ENCODE results near the gene CHRDL2.

CHRDL2 gene

GRCh38 chr11:74693531-74693930 is 37.7 kb downstream of the CHRDL2 start:
- H3K27me3 ChIP-seq (ENCODE audit: insufficient read depth, low read length): no peaks in the 10 kb centered on the region
- H3K36me3 ChIP-seq (ENCODE audit: control insufficient read depth in 1 of 2, insufficient read depth in 2 of 2, low read length in 2 of 2): no peaks in the 10 kb centered on the region
- no CpG with 5 or more reads among the region's 5 CpGs for WGBS (ENCODE audit: extremely low coverage, insufficient coverage, insufficient read length)
- no peak overlapping the region for H3K23ac ChIP-seq (ENCODE audit: low read length)
- H3K4ac ChIP-seq (ENCODE audit: low read depth, low read length): no peak overlapping the region
- no peak overlapping the region for H2BK12ac ChIP-seq (ENCODE audit: low read length)
- no peaks in the 10 kb centered on the region for H3K9me3 ChIP-seq (ENCODE audit: insufficient read depth, low read depth, low read length)
- no peak overlapping the region for H4K8ac ChIP-seq (ENCODE audit: low read depth, low read length)
- H3K79me1 ChIP-seq (ENCODE audit: low read length): no peaks in the 10 kb centered on the region
- no peak overlapping the region for H3K9ac ChIP-seq (ENCODE audit: low read length)
- no peak overlapping the region for H3K27ac ChIP-seq (ENCODE audit: low read depth, low read length)
- no peak overlapping the region for H3K14ac ChIP-seq (ENCODE audit: low read length)
- H2BK5ac ChIP-seq (ENCODE audit: low read depth, low read length, poor library complexity): no peak overlapping the region
- no peak for DNase-seq
- no peak overlapping the region for H4K91ac ChIP-seq (ENCODE audit: low read depth, low read length)
- H3K4me3 ChIP-seq (ENCODE audit: low read depth, low read length): no peak overlapping the region
- no peak overlapping the region for H3K4me2 ChIP-seq (ENCODE audit: low read length)
- H3K18ac ChIP-seq (ENCODE audit: low read length): no peak overlapping the region
- H4K12ac ChIP-seq (ENCODE audit: low read depth, low read length): no peak overlapping the region
- no peak overlapping the region for H2AFZ ChIP-seq (ENCODE audit: insufficient read depth, low read length, poor library complexity)
- no peaks in the 10 kb centered on the region for H3K79me2 ChIP-seq (ENCODE audit: control insufficient read depth, insufficient read depth, low read length, poor library complexity)
- no peak overlapping the region for H2AK5ac ChIP-seq (ENCODE audit: low read length)
- no peak overlapping the region for H2BK120ac ChIP-seq (ENCODE audit: insufficient read depth, low read length, poor library complexity)
- peaks cover 8 to 14% of the 10 kb centered on the region in 2 experiments for H3K4me1 ChIP-seq (ENCODE audit: control insufficient read depth in 1 of 2, insufficient read depth in 2 of 2, low read length in 2 of 2)

GRCh38 chr11:74691755-74692154 is 39.5 kb downstream of the CHRDL2 start:
- Histone ChIP-seq H3K36me3 (ENCODE audit: control insufficient read depth in 1 of 2, insufficient read depth in 2 of 2, low read length in 2 of 2) (no peaks in the 10 kb centered on the region), H4K91ac (ENCODE audit: low read depth, low read length) (no peak overlapping the region), H3K4ac (ENCODE audit: low read depth, low read length) (no peak overlapping the region), H2AK5ac (ENCODE audit: low read length) (no peak overlapping the region), H2BK12ac (ENCODE audit: low read length) (no peak overlapping the region), H3K9me3 (ENCODE audit: insufficient read depth, low read depth, low read length) (no peaks in the 10 kb centered on the region), H3K79me1 (ENCODE audit: low read length) (no peaks in the 10 kb centered on the region), H3K4me3 (ENCODE audit: low read depth, low read length) (no peak overlapping the region), H3K23ac (ENCODE audit: low read length) (no peak overlapping the region), H3K4me2 (ENCODE audit: low read length) (no peak overlapping the region), H4K12ac (ENCODE audit: low read depth, low read length) (no peak overlapping the region), H3K14ac (ENCODE audit: low read length) (no peak overlapping the region), H3K4me1 (ENCODE audit: control insufficient read depth in 1 of 2, insufficient read depth in 2 of 2, low read length in 2 of 2) (peaks cover 12 to 18% of the 10 kb centered on the region in 2 experiments), H3K27me3 (ENCODE audit: insufficient read depth, low read length) (no peaks in the 10 kb centered on the region), H3K79me2 (ENCODE audit: control insufficient read depth, insufficient read depth, low read length, poor library complexity) (no peaks in the 10 kb centered on the region), H2AFZ (ENCODE audit: insufficient read depth, low read length, poor library complexity) (no peak overlapping the region), H2BK5ac (ENCODE audit: low read depth, low read length, poor library complexity) (no peak overlapping the region), H4K8ac (ENCODE audit: low read depth, low read length) (no peak overlapping the region), H3K18ac (ENCODE audit: low read length) (no peak overlapping the region), H2BK120ac (ENCODE audit: insufficient read depth, low read length, poor library complexity) (no peak overlapping the region), H3K27ac (ENCODE audit: low read depth, low read length) (no peak overlapping the region), H3K9ac (ENCODE audit: low read length) (no peak overlapping the region)
- DNase-seq: no peak
- no CpG with 5 or more reads among the region's 4 CpGs for WGBS (ENCODE audit: extremely low coverage, insufficient coverage, insufficient read length)

- Histone ChIP-seq H2AFZ (ENCODE audit: insufficient read depth, low read length, poor library complexity) (no peak overlapping the region), H3K4ac (ENCODE audit: low read depth, low read length) (no peak overlapping the region), H3K4me2 (ENCODE audit: low read length) (no peak overlapping the region), H3K18ac (ENCODE audit: low read length) (no peak overlapping the region), H4K91ac (ENCODE audit: low read depth, low read length) (no peak overlapping the region), H4K8ac (ENCODE audit: low read depth, low read length) (no peak overlapping the region), H3K27me3 (ENCODE audit: insufficient read depth, low read length) (no peaks in the 10 kb centered on the region), H2BK120ac (ENCODE audit: insufficient read depth, low read length, poor library complexity) (no peak overlapping the region), H3K9ac (ENCODE audit: low read length) (no peak overlapping the region), H2BK5ac (ENCODE audit: low read depth, low read length, poor library complexity) (no peak overlapping the region), H2AK5ac (ENCODE audit: low read length) (no peak overlapping the region), H3K27ac (ENCODE audit: low read depth, low read length) (no peak overlapping the region), H3K4me1 (ENCODE audit: control insufficient read depth in 1 of 2, insufficient read depth in 2 of 2, low read length in 2 of 2) (peaks cover 2 to 11% of the 10 kb centered on the region in 2 experiments), H2BK12ac (ENCODE audit: low read length) (no peak overlapping the region), H3K4me3 (ENCODE audit: low read depth, low read length) (no peak overlapping the region), H3K23ac (ENCODE audit: low read length) (no peak overlapping the region), H3K36me3 (ENCODE audit: control insufficient read depth in 1 of 2, insufficient read depth in 2 of 2, low read length in 2 of 2) (no peaks in the 10 kb centered on the region), H3K14ac (ENCODE audit: low read length) (no peak overlapping the region), H3K79me2 (ENCODE audit: control insufficient read depth, insufficient read depth, low read length, poor library complexity) (no peaks in the 10 kb centered on the region), H3K79me1 (ENCODE audit: low read length) (no peaks in the 10 kb centered on the region), H3K9me3 (ENCODE audit: insufficient read depth, low read depth, low read length) (peaks cover 2% of the 10 kb centered on the region), H4K12ac (ENCODE audit: low read depth, low read length) (no peak overlapping the region)
- DNase-seq: no peak
- no CpG with 5 or more reads among the region's 4 CpGs for WGBS (ENCODE audit: extremely low coverage, insufficient coverage, insufficient read length)
These were observed 41.6 kb downstream of the CHRDL2 start for GRCh38 chr11:74689666-74690065.

GRCh38 chr11:74687237-74688023 is 43.8 kb downstream of the CHRDL2 start:
- H3K27me3 ChIP-seq (ENCODE audit: insufficient read depth, low read length): peaks cover 7% of the 10 kb centered on the region
- no peak overlapping the region for H2BK5ac ChIP-seq (ENCODE audit: low read depth, low read length, poor library complexity)
- H3K18ac ChIP-seq (ENCODE audit: low read length): no peak overlapping the region
- no peak overlapping the region for H3K4me3 ChIP-seq (ENCODE audit: low read depth, low read length)
- H4K12ac ChIP-seq (ENCODE audit: low read depth, low read length): no peak overlapping the region
- no peaks in the 10 kb centered on the region for H3K36me3 ChIP-seq (ENCODE audit: control insufficient read depth in 1 of 2, insufficient read depth in 2 of 2, low read length in 2 of 2)
- no peak overlapping the region for H2BK12ac ChIP-seq (ENCODE audit: low read length)
- H3K4ac ChIP-seq (ENCODE audit: low read depth, low read length): no peak overlapping the region
- no peak overlapping the region for H4K8ac ChIP-seq (ENCODE audit: low read depth, low read length)
- H3K79me1 ChIP-seq (ENCODE audit: low read length): no peaks in the 10 kb centered on the region
- H3K14ac ChIP-seq (ENCODE audit: low read length): no peak overlapping the region
- no peak overlapping the region for H3K27ac ChIP-seq (ENCODE audit: low read depth, low read length)
- H3K9me3 ChIP-seq (ENCODE audit: insufficient read depth, low read depth, low read length): peaks cover 2% of the 10 kb centered on the region
- no peak for DNase-seq
- H3K4me2 ChIP-seq (ENCODE audit: low read length): no peak overlapping the region
- H2BK120ac ChIP-seq (ENCODE audit: insufficient read depth, low read length, poor library complexity): no peak overlapping the region
- H2AFZ ChIP-seq (ENCODE audit: insufficient read depth, low read length, poor library complexity): no peak overlapping the region
- peaks cover 2 to 11% of the 10 kb centered on the region in 2 experiments for H3K4me1 ChIP-seq (ENCODE audit: control insufficient read depth in 1 of 2, insufficient read depth in 2 of 2, low read length in 2 of 2)
- H2AK5ac ChIP-seq (ENCODE audit: low read length): no peak overlapping the region
- H4K91ac ChIP-seq (ENCODE audit: low read depth, low read length): no peak overlapping the region
- no peaks in the 10 kb centered on the region for H3K79me2 ChIP-seq (ENCODE audit: control insufficient read depth, insufficient read depth, low read length, poor library complexity)
- no peak overlapping the region for H3K9ac ChIP-seq (ENCODE audit: low read length)
- WGBS (ENCODE audit: extremely low coverage, insufficient coverage, insufficient read length): no CpG with 5 or more reads among the region's 6 CpGs
- H3K23ac ChIP-seq (ENCODE audit: low read length): no peak overlapping the region
